Measurements from ENCODE around the gene DOCK2.

The DOCK2 gene

GRCh38 chr5:169914766-169915165 lies 277.7 kb downstream of the DOCK2 start:
- no peak for TF ChIP-seq FOXP2 (optimal IDR thresholded peaks at IDR 0.05; ENCODE audit: borderline replicate concordance, extremely low read depth, extremely low read length, insufficient read depth)
- TF ChIP-seq REST (IDR thresholded peaks at IDR 0.05; ENCODE audit: insufficient read depth in 1 of 2, low read depth in 2 of 2, low read length in 2 of 2): peak; percentile 93 to 95

GRCh38 chr5:169917500-169917899 lies 280.4 kb downstream of the DOCK2 start:
- TF ChIP-seq REST (IDR thresholded peaks at IDR 0.05; ENCODE audit: insufficient read depth in 1 of 2, low read depth in 2 of 2, low read length in 2 of 2) (no peak), SIN3A (IDR thresholded peaks at IDR 0.05; ENCODE audit: borderline replicate concordance, insufficient read depth, low read length) (no peak), TAF1 (IDR thresholded peaks at IDR 0.05; ENCODE audit: borderline replicate concordance, insufficient read depth, low read length) (no peak), POLR2AphosphoS5 (IDR thresholded peaks at IDR 0.05; ENCODE audit: low read depth, low read length) (no peak), FOXP2 (optimal IDR thresholded peaks at IDR 0.05; ENCODE audit: borderline replicate concordance, extremely low read depth, extremely low read length, insufficient read depth) (no peak)

GRCh38 chr5:169918228-169918627 lies 281.2 kb downstream of the DOCK2 start:
- TF ChIP-seq TAF1 (IDR thresholded peaks at IDR 0.05; ENCODE audit: borderline replicate concordance, insufficient read depth, low read length): no peak
- no peak for TF ChIP-seq POLR2AphosphoS5 (IDR thresholded peaks at IDR 0.05; ENCODE audit: low read depth, low read length)
- TF ChIP-seq REST (IDR thresholded peaks at IDR 0.05; ENCODE audit: insufficient read depth in 1 of 2, low read depth in 2 of 2, low read length in 2 of 2): no peak
- TF ChIP-seq SIN3A (IDR thresholded peaks at IDR 0.05; ENCODE audit: borderline replicate concordance, insufficient read depth, low read length): no peak
- no peak for TF ChIP-seq FOXP2 (optimal IDR thresholded peaks at IDR 0.05; ENCODE audit: borderline replicate concordance, extremely low read depth, extremely low read length, insufficient read depth)

- TF ChIP-seq FOXP2 (optimal IDR thresholded peaks at IDR 0.05; ENCODE audit: borderline replicate concordance, extremely low read depth, extremely low read length, insufficient read depth): no peak
- no peak for TF ChIP-seq SIN3A (IDR thresholded peaks at IDR 0.05; ENCODE audit: borderline replicate concordance, insufficient read depth, low read length)
- TF ChIP-seq POLR2AphosphoS5 (IDR thresholded peaks at IDR 0.05; ENCODE audit: low read depth, low read length): no peak
- TF ChIP-seq REST (IDR thresholded peaks at IDR 0.05; ENCODE audit: insufficient read depth in 1 of 2, low read depth in 2 of 2, low read length in 2 of 2): no peak
- TF ChIP-seq TAF1 (IDR thresholded peaks at IDR 0.05; ENCODE audit: borderline replicate concordance, insufficient read depth, low read length): no peak
These were observed 283.4 kb downstream of the DOCK2 start for GRCh38 chr5:169920474-169920873.

GRCh38 chr5:169921384-169921783 lies 284.3 kb downstream of the DOCK2 start:
- TF ChIP-seq REST (IDR thresholded peaks at IDR 0.05; ENCODE audit: insufficient read depth in 1 of 2, low read depth in 2 of 2, low read length in 2 of 2) (no peak), SIN3A (IDR thresholded peaks at IDR 0.05; ENCODE audit: borderline replicate concordance, insufficient read depth, low read length) (no peak), POLR2AphosphoS5 (IDR thresholded peaks at IDR 0.05; ENCODE audit: low read depth, low read length) (no peak), FOXP2 (optimal IDR thresholded peaks at IDR 0.05; ENCODE audit: borderline replicate concordance, extremely low read depth, extremely low read length, insufficient read depth) (no peak), TAF1 (IDR thresholded peaks at IDR 0.05; ENCODE audit: borderline replicate concordance, insufficient read depth, low read length) (no peak)
